ENCODE measurements around the gene NELL1. TPM values are rescaled to one million over a fixed set of nuclear protein-coding genes. Genes with fewer than 3 reads are reported as not detected.

NELL1 gene
- total and polyA plus RNA-seq, 8 donors = 0.24 to 1.8 (median 0.71) TPM; not detected in 2

DNA sequence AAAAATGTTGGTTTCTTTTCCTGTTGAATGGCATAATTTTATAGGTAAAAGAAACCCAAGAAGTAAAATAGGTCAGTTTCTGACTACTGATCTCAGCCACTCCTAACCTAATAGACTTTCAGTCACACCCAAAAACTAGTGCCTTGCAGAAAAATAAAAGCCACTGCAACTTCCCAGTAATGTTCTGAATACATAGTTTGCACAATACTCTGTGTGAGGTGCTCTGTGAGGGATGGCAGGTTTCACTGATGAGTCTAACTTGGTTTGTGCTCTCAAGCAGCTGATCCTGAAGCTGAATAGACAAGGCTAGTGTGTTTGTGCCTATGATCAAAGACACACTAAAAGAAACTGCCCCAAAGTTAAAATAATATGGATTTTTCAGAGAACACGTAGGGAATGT, 758.3 kb downstream of the NELL1 start:
- ATAC-seq (no peak), DNase-seq (no peak)
- intact Hi-C loops (cut with DNase I) = no loop called here
- Histone ChIP-seq H3K27ac (no peak overlapping the region), H3K9me3 (no peaks in the 10 kb centered on the region), H3K36me3 (no peaks in the 10 kb centered on the region), H3K4me3 (no peak overlapping the region), H3K27me3 (no peaks in the 10 kb centered on the region), H3K4me1 (no peaks in the 10 kb centered on the region)
- no peak for TF ChIP-seq CTCF (IDR thresholded peaks at IDR 0.05)

DNA sequence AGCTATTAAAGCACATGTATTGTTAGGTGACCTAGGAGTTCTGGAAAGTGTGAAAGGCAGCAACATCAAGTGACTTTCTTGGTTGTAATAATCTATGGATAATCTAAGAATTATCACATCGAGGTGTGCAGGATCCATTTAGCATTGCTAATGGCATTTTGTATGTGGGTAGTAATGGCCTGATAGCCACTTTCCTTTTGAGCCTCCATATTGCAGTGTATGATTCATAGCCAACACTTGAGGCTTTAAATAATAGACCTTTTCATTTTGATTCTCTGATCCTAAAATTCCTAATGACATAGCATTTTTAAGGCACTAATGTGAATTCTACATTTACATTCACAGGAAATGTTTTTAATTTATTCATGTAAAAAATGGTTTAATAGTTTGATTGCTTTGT, 759.4 kb downstream of the NELL1 start:
- Histone ChIP-seq H3K9me3 (no peaks in the 10 kb centered on the region), H3K36me3 (no peaks in the 10 kb centered on the region), H3K27ac (no peak overlapping the region), H3K4me1 (no peaks in the 10 kb centered on the region), H3K27me3 (no peaks in the 10 kb centered on the region), H3K4me3 (no peak overlapping the region)
- DNase-seq (no peak), ATAC-seq (no peak)
- intact Hi-C loops (cut with DNase I) = no loop called here
- TF ChIP-seq CTCF (IDR thresholded peaks at IDR 0.05) = no peak

DNA sequence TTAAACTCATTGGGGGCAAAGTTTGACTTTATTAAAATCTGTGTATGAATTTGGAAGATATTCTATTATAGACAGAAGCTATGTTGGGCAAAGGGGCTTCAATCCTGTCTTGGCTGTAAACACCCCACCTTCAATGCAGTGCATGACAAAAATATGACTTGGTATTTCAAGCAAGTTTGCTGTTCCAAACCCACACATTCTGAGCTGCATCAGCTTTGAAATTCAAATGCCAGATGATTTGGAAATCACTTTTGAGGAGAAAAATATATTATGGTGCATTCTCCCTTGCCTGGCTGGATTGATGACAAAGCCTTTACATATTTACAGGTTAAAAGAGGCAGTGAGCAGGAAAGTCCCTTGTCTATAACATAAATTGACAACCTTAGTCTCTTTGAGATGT, 760.0 kb downstream of the NELL1 start:
- DNase-seq (no peak), ATAC-seq (no peak)
- no peak for TF ChIP-seq CTCF (IDR thresholded peaks at IDR 0.05)
- H3K4me3 ChIP-seq = no peak overlapping the region
- H3K27me3 ChIP-seq = no peaks in the 10 kb centered on the region
- H3K4me1 ChIP-seq = no peaks in the 10 kb centered on the region
- no peak overlapping the region for H3K27ac ChIP-seq
- no peaks in the 10 kb centered on the region for H3K9me3 ChIP-seq
- H3K36me3 ChIP-seq = no peaks in the 10 kb centered on the region
- intact Hi-C loops (cut with DNase I) = no loop called here

DNA sequence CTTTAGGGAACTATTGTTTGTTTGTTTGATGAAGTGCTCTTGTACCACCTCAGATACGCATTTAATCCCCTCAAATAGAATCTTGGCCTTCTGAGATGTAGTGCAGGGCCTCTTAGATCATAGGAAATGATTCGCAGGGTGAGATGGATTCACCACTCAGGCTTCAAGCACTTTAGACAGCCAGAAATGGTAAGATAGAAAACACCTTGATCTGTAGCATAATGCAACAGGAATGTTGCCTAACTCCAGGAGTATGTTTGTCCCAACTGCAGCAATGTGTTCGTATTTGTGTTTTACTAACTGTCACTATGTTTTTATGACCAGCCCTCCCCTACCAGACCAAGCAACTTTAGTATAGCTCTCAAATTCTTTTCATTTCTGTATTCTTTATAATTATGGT, 761.2 kb downstream of the NELL1 start:
- intact Hi-C loops (cut with DNase I) = no loop called here
- TF ChIP-seq CTCF (IDR thresholded peaks at IDR 0.05) = no peak

GRCh38 chr11:21446939-21447590, 777.7 kb downstream of the NELL1 start:
- no peaks in the 10 kb centered on the region for H3K4me1 ChIP-seq
- H3K4me3 ChIP-seq = no peak overlapping the region
- no peaks in the 10 kb centered on the region for H3K36me3 ChIP-seq
- no peak for DNase-seq
- ATAC-seq = no peak
- H3K9me3 ChIP-seq = peaks cover 0 to 17% of the 10 kb centered on the region in 2 donors
- intact Hi-C loops (cut with DNase I) = no loop called here
- TF ChIP-seq CTCF (IDR thresholded peaks at IDR 0.05) = no peak
- no peaks in the 10 kb centered on the region for H3K27me3 ChIP-seq
- H3K27ac ChIP-seq = no peak overlapping the region

More for the DNA sequence above, 761.2 kb downstream of the NELL1 start:
- no peak for ATAC-seq
- Histone ChIP-seq H3K9me3 (peaks cover 0 to 4% of the 10 kb centered on the region in 2 donors), H3K27ac (no peak overlapping the region), H3K4me3 (no peak overlapping the region), H3K4me1 (no peaks in the 10 kb centered on the region), H3K27me3 (no peaks in the 10 kb centered on the region), H3K36me3 (no peaks in the 10 kb centered on the region)
- DNase-seq = no peak
